H1 (cell line): Measurements from ENCODE around the gene ABLIM1. TPM values are rescaled to one million over a fixed set of nuclear protein-coding genes. Genes with fewer than 3 reads are reported as not detected.

Experiments used
- CHD2 ChIP-seq: IDR thresholded peaks from 2 replicates; pipeline ENCODE4 v1.6.1; 2012; ENCODE audit warnings: low read length, improper control_type of control experiment
- CREB1 ChIP-seq: IDR thresholded peaks from 2 replicates; pipeline ENCODE4 v1.6.1; 2012; ENCODE audit warnings: inconsistent platforms
- CTBP2 ChIP-seq: IDR thresholded peaks from 2 replicates; pipeline ENCODE4 v1.7.0; 2011; ENCODE audit warnings: borderline replicate concordance, mild to moderate bottlenecking, moderate library complexity, mixed read lengths, low read length; ENCODE audit not compliant: insufficient read depth, insufficient read length
- CTCF ChIP-seq, 3 experiments: IDR thresholded peaks; 1 replicate in 2 of 3; 2 replicates in 1 of 3; pipeline versions ENCODE4 v1.5.1 to v1.6.1; 2011; ENCODE audit warnings: low read length in 3 of 3, mild to moderate bottlenecking in 3 of 3, inconsistent platforms in 2 of 3, low read depth in 1 of 3, moderate library complexity in 1 of 3; ENCODE audit not compliant: insufficient read depth in 1 of 3; ENCODE audit errors: control extremely low read depth in 1 of 3
- GABPA ChIP-seq: IDR thresholded peaks from 2 replicates; pipeline ENCODE4 v1.6.1; 2011; ENCODE audit warnings: mild to moderate bottlenecking, low read length, moderate library complexity, borderline replicate concordance; ENCODE audit not compliant: insufficient read depth
- HDAC6 ChIP-seq: IDR thresholded peaks from one replicate; pipeline ENCODE4 v1.7.1; 2012; ENCODE audit warnings: low read depth, mild to moderate bottlenecking, inconsistent platforms, low read length, moderate library complexity
- USF2 ChIP-seq: IDR thresholded peaks from 2 replicates; pipeline ENCODE4 v1.6.1; 2011; ENCODE audit warnings: low read length, improper control_type of control experiment
- YY1 ChIP-seq: IDR thresholded peaks from 2 replicates; pipeline ENCODE4 v1.6.1; 2011; ENCODE audit warnings: low read depth, mild to moderate bottlenecking, low read length
- polyA plus RNA-seq, 7 experiments: library from polyadenylated mRNA; depleted of rRNA in 3 of 7; stranded (reverse) in 5 of 7; unstranded in 2 of 7; fragments of >200 nt in 5 of 7; fragments of 200-250 nt in 2 of 7; gene quantifications; 1 replicate in 5 of 7; 2 replicates in 1 of 7; 4 replicates in 1 of 7; pipeline versions ENCODE4 v1.2.1 to v1.2.3, GENCODE V29; 2011 to 2013; ENCODE audit warnings: missing spikeins in 2 of 7, mixed read lengths in 2 of 7
- total RNA-seq: library from RNA; stranded (reverse); fragmentation: NEBNext Ultra II Directional; extraction: Animal tissue kit (Norgen Biotek cat#: 25700); gene quantifications from 2 replicates; pipeline ENCODE4 v1.2.1, GENCODE V29; 2021

The ABLIM1 gene
- total and polyA plus RNA-seq, 2 of the 8 experiments (the other 6 are each of a cell fraction or from before 2014, with no cell fraction given), result 51.2 to 51.7 TPM

- no peak for TF ChIP-seq CREB1
- TF ChIP-seq CTCF (IDR thresholded peaks at IDR 0.05; ENCODE audit: control extremely low read depth in 1 of 3, insufficient read depth in 1 of 3, low read depth in 1 of 3, low read length in 3 of 3), result no peak
- no peak for TF ChIP-seq GABPA
- no peak for TF ChIP-seq CTBP2
- TF ChIP-seq HDAC6, result no peak
- no peak for TF ChIP-seq USF2
- TF ChIP-seq YY1, result no peak
- no peak for TF ChIP-seq CHD2
Observed at GRCh38 chr10:114665406-114665805, 7.3 kb upstream of the ABLIM1 start (continued).
